Prostate gland (tissue), 2 donors: Measurements from ENCODE around the gene PRDM1.

Source experiments
- POLR2AphosphoS5 ChIP-seq: sonication (generic); formaldehyde crosslinking; IDR thresholded peaks from one replicate; pipeline ENCODE4 v1.6.1; 2017; ENCODE audit warnings: antibody characterized with exemption
- TF ChIP-seq, protein P1 (sequence below), 4 experiments: fragments of 200-600 bp in 2 of 4; fragments of 450-650 bp in 2 of 4; sonication (generic) in 2 of 4; IDR thresholded peaks; 1 replicate in 3 of 4; 2 replicates in 1 of 4; pipeline ENCODE4 v1.5.1; 2016 to 2019; ENCODE audit warnings: antibody characterized with exemption in 4 of 4, mild to moderate bottlenecking in 2 of 4, moderate library complexity in 2 of 4

DNA sequence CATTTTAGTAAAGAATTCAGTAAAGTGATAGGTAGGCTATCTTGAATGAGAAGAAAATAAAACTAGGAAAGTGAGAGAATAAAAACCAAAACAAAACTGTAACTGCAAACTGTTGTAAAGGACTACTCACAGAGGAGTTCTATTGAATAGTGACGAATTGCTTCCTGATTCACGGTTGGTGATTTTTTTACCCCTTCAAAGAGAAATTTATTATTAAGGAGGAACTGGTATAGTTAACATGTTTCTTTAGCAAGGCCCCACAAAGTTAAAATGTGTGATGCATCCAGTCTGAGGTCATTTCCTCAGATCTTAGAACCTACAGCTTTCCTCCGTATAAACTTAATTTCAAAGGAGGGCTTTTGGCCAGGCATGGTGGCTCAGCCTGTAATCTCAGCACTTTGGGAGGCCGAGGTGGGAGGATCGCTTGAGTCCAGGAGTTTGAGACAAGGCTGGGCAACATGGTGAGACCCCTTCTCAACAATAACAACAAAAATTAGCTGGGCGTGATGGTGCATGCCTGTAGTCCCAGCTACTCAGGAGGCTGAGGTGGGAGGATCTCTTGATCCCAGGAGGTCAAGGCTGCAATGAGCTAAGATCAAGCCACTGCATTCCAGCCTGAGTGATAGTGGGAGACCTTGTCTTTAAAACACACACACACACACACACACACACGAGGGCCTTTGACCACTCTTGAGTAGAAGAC lies 8.3 kb downstream of the PRDM1 start:
- TF ChIP-seq, protein P1, sequence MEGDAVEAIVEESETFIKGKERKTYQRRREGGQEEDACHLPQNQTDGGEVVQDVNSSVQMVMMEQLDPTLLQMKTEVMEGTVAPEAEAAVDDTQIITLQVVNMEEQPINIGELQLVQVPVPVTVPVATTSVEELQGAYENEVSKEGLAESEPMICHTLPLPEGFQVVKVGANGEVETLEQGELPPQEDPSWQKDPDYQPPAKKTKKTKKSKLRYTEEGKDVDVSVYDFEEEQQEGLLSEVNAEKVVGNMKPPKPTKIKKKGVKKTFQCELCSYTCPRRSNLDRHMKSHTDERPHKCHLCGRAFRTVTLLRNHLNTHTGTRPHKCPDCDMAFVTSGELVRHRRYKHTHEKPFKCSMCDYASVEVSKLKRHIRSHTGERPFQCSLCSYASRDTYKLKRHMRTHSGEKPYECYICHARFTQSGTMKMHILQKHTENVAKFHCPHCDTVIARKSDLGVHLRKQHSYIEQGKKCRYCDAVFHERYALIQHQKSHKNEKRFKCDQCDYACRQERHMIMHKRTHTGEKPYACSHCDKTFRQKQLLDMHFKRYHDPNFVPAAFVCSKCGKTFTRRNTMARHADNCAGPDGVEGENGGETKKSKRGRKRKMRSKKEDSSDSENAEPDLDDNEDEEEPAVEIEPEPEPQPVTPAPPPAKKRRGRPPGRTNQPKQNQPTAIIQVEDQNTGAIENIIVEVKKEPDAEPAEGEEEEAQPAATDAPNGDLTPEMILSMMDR (IDR thresholded peaks at IDR 0.05) = no peak
- no peak for TF ChIP-seq POLR2AphosphoS5
